ENCODE results near the gene ARMC12. TPM values are rescaled to one million over a fixed set of nuclear protein-coding genes. Genes with fewer than 3 reads are reported as not detected.
"Not testable (repeated sequence)": the region's sequence is repeated elsewhere in the genome, so short reads cannot be mapped to it uniquely, and the experiment has no call there.

The ARMC12 gene
- polyA plus RNA-seq, 2 of the 4 experiments (the other 2 are of a cell fraction): 0.44 to 0.88 TPM

DNA sequence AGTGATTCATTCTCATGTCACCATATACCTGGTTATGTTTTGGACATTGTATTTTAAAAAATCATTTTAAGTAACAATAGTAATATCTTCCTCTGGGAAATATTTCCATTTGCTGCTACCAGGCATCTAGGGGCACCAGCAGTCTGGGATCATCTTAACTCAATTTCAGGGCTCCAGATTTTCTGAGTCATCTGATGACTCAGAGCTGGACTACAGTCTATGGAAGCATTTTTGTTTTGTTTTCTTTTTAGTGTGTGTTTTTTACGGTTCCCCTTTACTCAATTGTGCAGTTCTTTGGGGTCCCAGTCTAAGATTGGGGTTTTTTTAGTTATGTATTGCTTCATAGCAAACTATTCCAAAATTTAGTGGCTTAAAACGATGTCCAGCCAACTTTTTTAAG, 42.4 kb upstream of the ARMC12 start:
- no peak for FAIRE-seq
- Histone ChIP-seq H3K4me1 (no peaks in the 10 kb centered on the region), H3K9me3 (peaks cover 9% of the 10 kb centered on the region), H3K4me3 (no peak overlapping the region), H3K27ac (no peak overlapping the region), H3K4me2 (no peak overlapping the region)
- DNase-seq (ENCODE audit: low read depth in 1 of 2, low spot score in 1 of 2): peak in 1 of 2 experiments; percentile 21
- WGBS (ENCODE audit: missing lambda C conversion rate): 45% methylated on average over 2 of the region's 2 CpGs
- no peak for ATAC-seq
- CTCF ChIA-PET: no interaction called here
- POLR2A ChIA-PET: no interaction called here
- no peak for TF ChIP-seq FOSL2 (IDR thresholded peaks at IDR 0.05)
- peak; percentile 78 for TF ChIP-seq FOSL2 (CRISPR knock-in tag; IDR thresholded peaks at IDR 0.05)
- TF ChIP-seq, protein P1, sequence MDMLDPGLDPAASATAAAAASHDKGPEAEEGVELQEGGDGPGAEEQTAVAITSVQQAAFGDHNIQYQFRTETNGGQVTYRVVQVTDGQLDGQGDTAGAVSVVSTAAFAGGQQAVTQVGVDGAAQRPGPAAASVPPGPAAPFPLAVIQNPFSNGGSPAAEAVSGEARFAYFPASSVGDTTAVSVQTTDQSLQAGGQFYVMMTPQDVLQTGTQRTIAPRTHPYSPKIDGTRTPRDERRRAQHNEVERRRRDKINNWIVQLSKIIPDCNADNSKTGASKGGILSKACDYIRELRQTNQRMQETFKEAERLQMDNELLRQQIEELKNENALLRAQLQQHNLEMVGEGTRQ (IDR thresholded peaks at IDR 0.05): no peak

DNA sequence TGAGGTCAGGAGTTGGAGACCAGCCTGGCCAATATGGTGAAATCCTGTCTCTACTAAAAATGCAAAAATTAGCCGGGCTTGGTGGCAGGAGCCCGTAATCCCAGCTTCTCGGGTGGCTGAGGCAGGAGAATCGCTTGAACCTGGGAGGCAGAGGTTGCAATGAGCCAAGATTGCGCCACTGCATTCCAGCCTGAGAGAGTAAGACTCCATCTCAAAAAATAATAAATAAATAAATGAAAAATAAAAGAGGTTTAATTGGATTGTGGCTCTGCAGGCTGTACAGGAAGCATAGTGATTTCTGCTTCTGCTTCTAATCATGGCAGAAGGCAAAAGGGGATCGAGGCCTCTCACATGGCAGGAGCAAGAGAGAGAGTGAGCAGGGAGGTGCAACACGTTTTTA, 38.4 kb upstream of the ARMC12 start:
- 80% methylated on average over 7 of the region's 7 CpGs for WGBS (ENCODE audit: missing lambda C conversion rate)
- H3K4me1 ChIP-seq; H3K4me2 ChIP-seq; DNase-seq (ENCODE audit: low read depth in 1 of 2, low spot score in 1 of 2); H3K27ac ChIP-seq; H3K4me3 ChIP-seq; CTCF ChIA-PET; H3K9me3 ChIP-seq; POLR2A ChIA-PET; ATAC-seq; FAIRE-seq: not testable (repeated sequence)

DNA sequence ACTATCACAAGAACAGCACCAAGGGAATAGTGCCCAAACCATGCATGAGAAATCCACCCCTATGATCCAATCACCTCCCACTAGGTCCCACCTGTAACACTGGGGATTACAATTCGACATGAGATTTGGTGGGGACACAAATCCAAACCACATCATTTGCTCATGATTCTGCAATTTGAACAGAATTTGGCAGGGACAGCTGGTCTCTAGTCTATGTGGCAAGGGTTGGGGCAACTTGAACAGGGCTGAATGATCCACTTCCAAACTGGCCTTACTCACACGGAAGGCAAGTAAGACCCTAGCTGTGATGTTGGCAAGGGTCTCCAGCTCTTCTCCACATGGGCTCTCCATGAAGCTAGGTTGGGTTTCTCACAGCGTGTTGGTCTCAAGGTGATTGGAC, 38.0 kb upstream of the ARMC12 start:
- no peak overlapping the region for H3K27ac ChIP-seq
- H3K9me3 ChIP-seq: peaks cover 9% of the 10 kb centered on the region
- ChIA-PET POLR2A (no interaction called here), CTCF (interaction anchor here (1.0 kb wide), 1 partner anchor 153 kb away, joined by 4 read pairs; no protein-coding TSS in a partner anchor)
- FAIRE-seq (no peak), DNase-seq (ENCODE audit: low read depth in 1 of 2, low spot score in 1 of 2) (no peak), ATAC-seq (no peak)
- H3K4me3 ChIP-seq: no peak overlapping the region
- TF ChIP-seq HEYL (CRISPR knock-in tag; IDR thresholded peaks at IDR 0.05) (no peak), FOSB (CRISPR knock-in tag; IDR thresholded peaks at IDR 0.05) (no peak), EP300 (IDR thresholded peaks at IDR 0.05) (no peak), SREBF2 (IDR thresholded peaks at IDR 0.05) (no peak)
- no peak overlapping the region for H3K4me2 ChIP-seq
- WGBS (ENCODE audit: missing lambda C conversion rate): 59% methylated on average over 3 of the region's 3 CpGs
- H3K4me1 ChIP-seq: no peaks in the 10 kb centered on the region

DNA sequence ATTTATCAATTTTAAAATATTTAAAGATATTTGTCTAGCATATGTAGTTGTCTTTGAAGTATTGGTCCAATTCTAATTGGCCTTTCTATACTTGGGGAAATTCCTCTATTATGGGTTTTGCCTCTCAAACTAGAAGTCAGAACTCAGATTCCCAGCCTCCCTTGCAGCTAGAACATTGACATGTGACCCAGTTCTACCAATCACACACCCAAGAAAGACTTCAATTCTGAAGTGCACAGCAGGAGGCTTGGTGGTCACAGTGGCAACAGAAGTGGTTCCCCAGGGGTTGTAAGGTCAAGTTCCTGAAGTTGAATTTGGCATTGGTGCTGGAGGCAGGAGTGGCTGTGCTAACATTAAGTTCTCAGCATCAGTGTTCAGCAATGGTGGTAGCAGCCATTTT, 33.3 kb upstream of the ARMC12 start:
- ChIA-PET POLR2A (no interaction called here), CTCF (interaction anchor here (0.6 to 0.9 kb wide), 2 partner anchors 120 to 361 kb away, joined by 3 to 4 read pairs; no protein-coding TSS in a partner anchor)
- no peak overlapping the region for H3K27ac ChIP-seq
- DNase-seq (ENCODE audit: low read depth in 1 of 2, low spot score in 1 of 2): no peak
- no peaks in the 10 kb centered on the region for H3K4me1 ChIP-seq
- no peaks in the 10 kb centered on the region for H3K9me3 ChIP-seq
- no peak overlapping the region for H3K4me2 ChIP-seq
- H3K4me3 ChIP-seq: no peak overlapping the region
- no peak for TF ChIP-seq SMC3 (IDR thresholded peaks at IDR 0.05)
- no peak for TF ChIP-seq HOXB13 (CRISPR knock-in tag; IDR thresholded peaks at IDR 0.05; ENCODE audit: low read depth)
- TF ChIP-seq CEBPB (IDR thresholded peaks at IDR 0.05): no peak
- TF ChIP-seq FOSB (CRISPR knock-in tag; IDR thresholded peaks at IDR 0.05): no peak
- TF ChIP-seq, protein P2, sequence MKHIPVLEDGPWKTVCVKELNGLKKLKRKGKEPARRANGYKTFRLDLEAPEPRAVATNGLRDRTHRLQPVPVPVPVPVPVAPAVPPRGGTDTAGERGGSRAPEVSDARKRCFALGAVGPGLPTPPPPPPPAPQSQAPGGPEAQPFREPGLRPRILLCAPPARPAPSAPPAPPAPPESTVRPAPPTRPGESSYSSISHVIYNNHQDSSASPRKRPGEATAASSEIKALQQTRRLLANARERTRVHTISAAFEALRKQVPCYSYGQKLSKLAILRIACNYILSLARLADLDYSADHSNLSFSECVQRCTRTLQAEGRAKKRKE (CRISPR knock-in tag; IDR thresholded peaks at IDR 0.05; ENCODE audit: low read depth): no peak
- TF ChIP-seq SREBF2 (IDR thresholded peaks at IDR 0.05): no peak
- TF ChIP-seq MAZ (IDR thresholded peaks at IDR 0.05; ENCODE audit: borderline replicate concordance, low read depth, low read length): no peak
- TF ChIP-seq POLR2A (IDR thresholded peaks at IDR 0.05; ENCODE audit: low read length): no peak
- TF ChIP-seq FOXS1 (CRISPR knock-in tag; IDR thresholded peaks at IDR 0.05): no peak
- TF ChIP-seq, protein P3, sequence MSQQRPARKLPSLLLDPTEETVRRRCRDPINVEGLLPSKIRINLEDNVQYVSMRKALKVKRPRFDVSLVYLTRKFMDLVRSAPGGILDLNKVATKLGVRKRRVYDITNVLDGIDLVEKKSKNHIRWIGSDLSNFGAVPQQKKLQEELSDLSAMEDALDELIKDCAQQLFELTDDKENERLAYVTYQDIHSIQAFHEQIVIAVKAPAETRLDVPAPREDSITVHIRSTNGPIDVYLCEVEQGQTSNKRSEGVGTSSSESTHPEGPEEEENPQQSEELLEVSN (IDR thresholded peaks at IDR 0.05; ENCODE audit: borderline replicate concordance, low read depth): no peak
- no peak for TF ChIP-seq POLR2AphosphoS2 (conservative IDR thresholded peaks at IDR 0.05; ENCODE audit: low read length)
- TF ChIP-seq, protein P4, sequence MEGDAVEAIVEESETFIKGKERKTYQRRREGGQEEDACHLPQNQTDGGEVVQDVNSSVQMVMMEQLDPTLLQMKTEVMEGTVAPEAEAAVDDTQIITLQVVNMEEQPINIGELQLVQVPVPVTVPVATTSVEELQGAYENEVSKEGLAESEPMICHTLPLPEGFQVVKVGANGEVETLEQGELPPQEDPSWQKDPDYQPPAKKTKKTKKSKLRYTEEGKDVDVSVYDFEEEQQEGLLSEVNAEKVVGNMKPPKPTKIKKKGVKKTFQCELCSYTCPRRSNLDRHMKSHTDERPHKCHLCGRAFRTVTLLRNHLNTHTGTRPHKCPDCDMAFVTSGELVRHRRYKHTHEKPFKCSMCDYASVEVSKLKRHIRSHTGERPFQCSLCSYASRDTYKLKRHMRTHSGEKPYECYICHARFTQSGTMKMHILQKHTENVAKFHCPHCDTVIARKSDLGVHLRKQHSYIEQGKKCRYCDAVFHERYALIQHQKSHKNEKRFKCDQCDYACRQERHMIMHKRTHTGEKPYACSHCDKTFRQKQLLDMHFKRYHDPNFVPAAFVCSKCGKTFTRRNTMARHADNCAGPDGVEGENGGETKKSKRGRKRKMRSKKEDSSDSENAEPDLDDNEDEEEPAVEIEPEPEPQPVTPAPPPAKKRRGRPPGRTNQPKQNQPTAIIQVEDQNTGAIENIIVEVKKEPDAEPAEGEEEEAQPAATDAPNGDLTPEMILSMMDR (IDR thresholded peaks at IDR 0.05): no peak
- no peak for TF ChIP-seq FOSL2 (IDR thresholded peaks at IDR 0.05)
- no peak for TF ChIP-seq FOSL2 (CRISPR knock-in tag; IDR thresholded peaks at IDR 0.05)
- TF ChIP-seq ZNF302 (CRISPR knock-in tag; IDR thresholded peaks at IDR 0.05): no peak
- no peak for TF ChIP-seq ZC3H11A (IDR thresholded peaks at IDR 0.05)
- no peak for TF ChIP-seq RFX5 (IDR thresholded peaks at IDR 0.05)
- TF ChIP-seq EP300 (IDR thresholded peaks at IDR 0.05): no peak
- TF ChIP-seq CHD4 (IDR thresholded peaks at IDR 0.05; ENCODE audit: borderline replicate concordance): no peak
- TF ChIP-seq GATA3 (IDR thresholded peaks at IDR 0.05; ENCODE audit: borderline replicate concordance): no peak
- no peak for ATAC-seq
- FAIRE-seq: no peak

Measured in A549 (cell line).